ENCODE results near the gene LECT2.

The LECT2 gene

GRCh38 chr5:135942202-135942771 lies 12.5 kb downstream of the LECT2 start:
- DNase-seq (ENCODE audit: low read depth) = no peak
- TF ChIP-seq, protein P1, sequence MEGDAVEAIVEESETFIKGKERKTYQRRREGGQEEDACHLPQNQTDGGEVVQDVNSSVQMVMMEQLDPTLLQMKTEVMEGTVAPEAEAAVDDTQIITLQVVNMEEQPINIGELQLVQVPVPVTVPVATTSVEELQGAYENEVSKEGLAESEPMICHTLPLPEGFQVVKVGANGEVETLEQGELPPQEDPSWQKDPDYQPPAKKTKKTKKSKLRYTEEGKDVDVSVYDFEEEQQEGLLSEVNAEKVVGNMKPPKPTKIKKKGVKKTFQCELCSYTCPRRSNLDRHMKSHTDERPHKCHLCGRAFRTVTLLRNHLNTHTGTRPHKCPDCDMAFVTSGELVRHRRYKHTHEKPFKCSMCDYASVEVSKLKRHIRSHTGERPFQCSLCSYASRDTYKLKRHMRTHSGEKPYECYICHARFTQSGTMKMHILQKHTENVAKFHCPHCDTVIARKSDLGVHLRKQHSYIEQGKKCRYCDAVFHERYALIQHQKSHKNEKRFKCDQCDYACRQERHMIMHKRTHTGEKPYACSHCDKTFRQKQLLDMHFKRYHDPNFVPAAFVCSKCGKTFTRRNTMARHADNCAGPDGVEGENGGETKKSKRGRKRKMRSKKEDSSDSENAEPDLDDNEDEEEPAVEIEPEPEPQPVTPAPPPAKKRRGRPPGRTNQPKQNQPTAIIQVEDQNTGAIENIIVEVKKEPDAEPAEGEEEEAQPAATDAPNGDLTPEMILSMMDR (IDR thresholded peaks at IDR 0.05; ENCODE audit: low read length, missing control alignments) = no peak
- no peak overlapping the region for H3K4me3 ChIP-seq (replicated peaks; ENCODE audit: low read depth, low read length)

DNA sequence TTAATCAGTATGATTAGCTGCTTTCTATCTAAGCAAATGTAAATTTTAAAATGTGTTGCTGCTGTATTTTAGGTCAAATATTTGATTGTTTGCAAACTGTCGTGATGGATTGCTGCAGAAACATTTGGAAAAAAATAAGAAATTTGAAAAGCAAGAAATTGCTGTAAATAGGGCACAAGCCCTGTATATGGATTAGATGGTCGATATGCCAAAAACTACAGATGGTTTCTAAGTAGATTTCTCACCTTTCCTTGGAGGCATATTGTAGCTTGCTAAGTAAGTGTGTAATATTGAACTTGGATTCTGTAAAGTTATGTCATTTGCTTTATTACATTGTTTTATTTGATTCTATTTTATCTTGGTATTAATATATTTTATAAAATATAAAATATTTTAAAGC lies 13.1 kb downstream of the LECT2 start:
- TF ChIP-seq, protein P1 (IDR thresholded peaks at IDR 0.05; ENCODE audit: low read length, missing control alignments) = no peak
- no peak for DNase-seq (ENCODE audit: low read depth)
- H3K4me3 ChIP-seq (replicated peaks; ENCODE audit: low read depth, low read length) = no peak overlapping the region

- no peak for DNase-seq (ENCODE audit: low read depth)
- TF ChIP-seq, protein P1 (IDR thresholded peaks at IDR 0.05; ENCODE audit: low read length, missing control alignments) = no peak
- no peak overlapping the region for H3K4me3 ChIP-seq (replicated peaks; ENCODE audit: low read depth, low read length)
Observed at GRCh38 chr5:135937245-135937911, 17.4 kb downstream of the LECT2 start.

- DNase-seq (ENCODE audit: low read depth) = peak; percentile 41
- no peak overlapping the region for H3K4me3 ChIP-seq (replicated peaks; ENCODE audit: low read depth, low read length)
- TF ChIP-seq, protein P1 (IDR thresholded peaks at IDR 0.05; ENCODE audit: low read length, missing control alignments) = no peak
Observed at GRCh38 chr5:135934939-135935338, 19.8 kb downstream of the LECT2 start.

GRCh38 chr5:135930949-135931295 lies 23.9 kb downstream of the LECT2 start:
- DNase-seq (ENCODE audit: low read depth) = no peak
- no peak overlapping the region for H3K4me3 ChIP-seq (replicated peaks; ENCODE audit: low read depth, low read length)
- TF ChIP-seq, protein P1 (IDR thresholded peaks at IDR 0.05; ENCODE audit: low read length, missing control alignments) = no peak

- DNase-seq (ENCODE audit: low read depth) = no peak
- TF ChIP-seq, protein P1 (IDR thresholded peaks at IDR 0.05; ENCODE audit: low read length, missing control alignments) = no peak
- H3K4me3 ChIP-seq (replicated peaks; ENCODE audit: low read depth, low read length) = peak overlapping the region; percentile 25
Observed at GRCh38 chr5:135930029-135930948, 24.5 kb downstream of the LECT2 start.

All from fibroblast of pulmonary artery (primary cell).